BJ (cell line): ENCODE data around the gene ZDHHC12. TPM values are rescaled to one million over a fixed set of nuclear protein-coding genes. Genes with fewer than 3 reads are reported as not detected.

Source experiments
- CTCF ChIA-PET: fragments of 350-600 bp; formaldehyde crosslinking; extraction: SDS; loops from one replicate; lab custom pipeline; 2021; ENCODE audit warnings: antibody characterized with exemption, inconsistent platforms; lab: Yijun Ruan, JAX
- POLR2A ChIA-PET: fragments of 300-600 bp; sonication (Branson Sonifier 250); formaldehyde crosslinking; extraction: SDS; loops from one replicate; lab custom pipeline; 2021; ENCODE audit warnings: antibody characterized with exemption; lab: Charles Lee
- DNase-seq: peaks from one replicate; pipeline ENCODE4 v3.0.0-alpha.2; 2011; ENCODE audit warnings: low read depth
- H3K27me3 ChIP-seq: 2 replicates; pipeline ENCODE4 v1.6.0; 2011; ENCODE audit warnings: low read length; ENCODE audit not compliant: control insufficient read depth, insufficient read depth
- H3K36me3 ChIP-seq: 2 replicates; pipeline ENCODE4 v1.5.1; 2011; ENCODE audit warnings: low read length; ENCODE audit not compliant: control insufficient read depth, insufficient read depth
- H3K4me3 ChIP-seq: 2 replicates; pipeline ENCODE4 v1.5.1; 2011; ENCODE audit warnings: low read depth, mild to moderate bottlenecking, control low read depth, low read length
- CTCF ChIP-seq: IDR thresholded peaks from 2 replicates; pipeline ENCODE4 v1.5.1; 2011; ENCODE audit warnings: low read depth, mild to moderate bottlenecking, control low read depth, inconsistent platforms, low read length, moderate library complexity; ENCODE audit not compliant: insufficient read depth
- polyA plus RNA-seq: library from polyadenylated mRNA; depleted of rRNA; stranded (reverse); fragments of >200 nt; gene quantifications from 2 replicates; pipeline ENCODE4 v1.2.3, GENCODE V29; 2011

ZDHHC12 gene
- polyA plus RNA-seq, 1 experiment: 60.0 TPM

- CTCF ChIA-PET: interaction anchor here (1.9 to 2.7 kb wide), 2 partner anchors 8 to 13 kb away, joined by 5 to 9 read pairs; partner anchors contain the start of genes PKN3 and ZDHHC12
- no peak for DNase-seq
- peaks cover 1% of the 10 kb centered on the region; the same call in 1 of the 2 replicates for H3K36me3 ChIP-seq
- no peaks in the 10 kb centered on the region for H3K27me3 ChIP-seq
- POLR2A ChIA-PET: no interaction called here
- TF ChIP-seq CTCF: no peak
- no peak overlapping the region for H3K4me3 ChIP-seq
Observed at GRCh38 chr9:128715436-128715750, 8.5 kb downstream of the ZDHHC12 start.

- DNase-seq: no peak
- ChIA-PET CTCF (interaction anchor here (1.5 to 2.7 kb wide), 3 partner anchors 9 to 13 kb away, joined by 3 to 9 read pairs (median 5); partner anchors contain the start of genes PKN3 and ZDHHC12), POLR2A (interaction anchor here (0.5 kb wide), 1 partner anchor 65 kb away, joined by 4 read pairs; no protein-coding TSS in a partner anchor)
- H3K27me3 ChIP-seq: no peaks in the 10 kb centered on the region
- no peak for TF ChIP-seq CTCF
- H3K4me3 ChIP-seq: no peak overlapping the region
- peaks cover 1% of the 10 kb centered on the region; the same call in 1 of the 2 replicates for H3K36me3 ChIP-seq
Observed at GRCh38 chr9:128714586-128715435, 9.1 kb downstream of the ZDHHC12 start.

GRCh38 chr9:128713941-128714573, 9.9 kb downstream of the ZDHHC12 start:
- no peak for TF ChIP-seq CTCF
- H3K36me3 ChIP-seq: peaks cover 1% of the 10 kb centered on the region; the same call in 1 of the 2 replicates
- H3K27me3 ChIP-seq: no peaks in the 10 kb centered on the region
- POLR2A ChIA-PET: interaction anchor here (0.5 kb wide), 1 partner anchor 65 kb away, joined by 4 read pairs; no protein-coding TSS in a partner anchor
- no peak overlapping the region for H3K4me3 ChIP-seq
- DNase-seq: no peak
- CTCF ChIA-PET: interaction anchor here (1.5 to 2.7 kb wide), 2 partner anchors 10 to 12 kb away, joined by 3 to 9 read pairs; partner anchors contain the start of gene PKN3

GRCh38 chr9:128713411-128713780, 10.5 kb downstream of the ZDHHC12 start:
- no peak for TF ChIP-seq CTCF
- no peak for DNase-seq
- ChIA-PET POLR2A (no interaction called here), CTCF (interaction anchor here (1.5 to 2.7 kb wide), 2 partner anchors 10 to 11 kb away, joined by 3 to 9 read pairs; partner anchors contain the start of gene PKN3)
- Histone ChIP-seq H3K27me3 (no peaks in the 10 kb centered on the region), H3K4me3 (no peak overlapping the region), H3K36me3 (peaks cover 1% of the 10 kb centered on the region; the same call in 1 of the 2 replicates)
